ENCODE results near the gene NECAB3. TPM values are rescaled to one million over a fixed set of nuclear protein-coding genes. Genes with fewer than 3 reads are reported as not detected.

The NECAB3 gene
- total and polyA plus RNA-seq, 2 of the 13 experiments (the other 11 are each of a cell fraction or from before 2014, with no cell fraction given) = 61.5 to 65.5 TPM

- TF ChIP-seq FOXP4 (CRISPR knock-in tag; IDR thresholded peaks at IDR 0.05) = 0 out of 2 replicates have a peak, but pooled peaks have one; percentile 25
- peak; percentile 76; the same call in 1 of the 2 replicates for TF ChIP-seq ZNF891 (CRISPR knock-in tag; IDR thresholded peaks at IDR 0.05)
- no peak for TF ChIP-seq MTA1 (CRISPR knock-in tag; IDR thresholded peaks at IDR 0.05; ENCODE audit: borderline replicate concordance)
- TF ChIP-seq IRF2 (CRISPR knock-in tag; IDR thresholded peaks at IDR 0.05) = no peak
- peak; percentile 63 for TF ChIP-seq IKZF5 (CRISPR knock-in tag; IDR thresholded peaks at IDR 0.05)
- no peak for TF ChIP-seq TEAD2 (CRISPR knock-in tag; IDR thresholded peaks at IDR 0.05)
- TF ChIP-seq SAP130 (CRISPR knock-in tag; IDR thresholded peaks at IDR 0.05; ENCODE audit: low read depth) = peak; percentile 38
- no peak for TF ChIP-seq PRDM10 (CRISPR knock-in tag; IDR thresholded peaks at IDR 0.05; ENCODE audit: low read depth)
- TF ChIP-seq RORA (CRISPR knock-in tag; IDR thresholded peaks at IDR 0.05) = no peak
- TF ChIP-seq PRPF4 (IDR thresholded peaks at IDR 0.05; ENCODE audit: low read depth, low read length, poor library complexity, severe bottlenecking) = no peak
- no peak; the same call in 1 of the 2 replicates for TF ChIP-seq ZNF513 (CRISPR knock-in tag; conservative IDR thresholded peaks at IDR 0.05)
- TF ChIP-seq SRSF9 (IDR thresholded peaks at IDR 0.05; ENCODE audit: borderline replicate concordance, insufficient read depth, low read depth, low read length, poor library complexity, severe bottlenecking) = no peak
- peak; percentile 22; the same call in 1 of the 2 replicates for TF ChIP-seq TFDP1 (CRISPR knock-in tag; IDR thresholded peaks at IDR 0.05; ENCODE audit: borderline replicate concordance)
- no peak for TF ChIP-seq ZNF674 (CRISPR knock-in tag; IDR thresholded peaks at IDR 0.05; ENCODE audit: low read depth)
- TF ChIP-seq HOXA9 (CRISPR knock-in tag; IDR thresholded peaks at IDR 0.05; ENCODE audit: borderline replicate concordance) = no peak
- TF ChIP-seq ZBTB37 (CRISPR knock-in tag; IDR thresholded peaks at IDR 0.05) = no peak
Measured at GRCh38 chr20:33653218-33653899, 20.9 kb downstream of the NECAB3 start (continued).
